ENCODE results near the gene SIPA1L3. TPM values are rescaled to one million over a fixed set of nuclear protein-coding genes. Genes with fewer than 3 reads are reported as not detected.

SIPA1L3 gene
- total RNA-seq, 2 experiments from 2014 or later, result 15.5 to 17.7 TPM

DNA sequence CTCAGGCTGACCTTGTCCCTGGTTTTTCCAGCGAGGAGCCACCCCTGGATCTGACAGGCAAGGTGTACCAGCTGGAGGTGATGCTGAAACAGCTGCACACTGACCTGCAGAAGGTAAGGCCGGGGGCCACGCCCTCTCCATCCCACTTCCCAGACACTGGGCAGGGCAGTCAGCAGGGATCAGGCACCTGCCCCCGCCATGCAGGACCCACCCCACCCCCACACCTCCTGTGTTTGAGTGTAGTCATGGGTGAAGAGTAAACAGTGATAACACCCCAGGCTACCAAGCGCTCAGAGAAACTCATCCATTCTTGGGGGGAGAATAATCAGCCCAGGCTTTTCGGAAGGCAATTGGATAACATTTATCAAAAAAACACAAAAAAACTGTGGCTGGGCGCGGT lies 297.1 kb downstream of the SIPA1L3 start:
- peaks cover 37% of the 10 kb centered on the region for H3K36me3 Mint-ChIP-seq (ENCODE audit: low read depth)
- TF ChIP-seq, protein P1, sequence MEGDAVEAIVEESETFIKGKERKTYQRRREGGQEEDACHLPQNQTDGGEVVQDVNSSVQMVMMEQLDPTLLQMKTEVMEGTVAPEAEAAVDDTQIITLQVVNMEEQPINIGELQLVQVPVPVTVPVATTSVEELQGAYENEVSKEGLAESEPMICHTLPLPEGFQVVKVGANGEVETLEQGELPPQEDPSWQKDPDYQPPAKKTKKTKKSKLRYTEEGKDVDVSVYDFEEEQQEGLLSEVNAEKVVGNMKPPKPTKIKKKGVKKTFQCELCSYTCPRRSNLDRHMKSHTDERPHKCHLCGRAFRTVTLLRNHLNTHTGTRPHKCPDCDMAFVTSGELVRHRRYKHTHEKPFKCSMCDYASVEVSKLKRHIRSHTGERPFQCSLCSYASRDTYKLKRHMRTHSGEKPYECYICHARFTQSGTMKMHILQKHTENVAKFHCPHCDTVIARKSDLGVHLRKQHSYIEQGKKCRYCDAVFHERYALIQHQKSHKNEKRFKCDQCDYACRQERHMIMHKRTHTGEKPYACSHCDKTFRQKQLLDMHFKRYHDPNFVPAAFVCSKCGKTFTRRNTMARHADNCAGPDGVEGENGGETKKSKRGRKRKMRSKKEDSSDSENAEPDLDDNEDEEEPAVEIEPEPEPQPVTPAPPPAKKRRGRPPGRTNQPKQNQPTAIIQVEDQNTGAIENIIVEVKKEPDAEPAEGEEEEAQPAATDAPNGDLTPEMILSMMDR (IDR thresholded peaks at IDR 0.05), result no peak
- CTCF ChIA-PET, result no interaction called here

DNA sequence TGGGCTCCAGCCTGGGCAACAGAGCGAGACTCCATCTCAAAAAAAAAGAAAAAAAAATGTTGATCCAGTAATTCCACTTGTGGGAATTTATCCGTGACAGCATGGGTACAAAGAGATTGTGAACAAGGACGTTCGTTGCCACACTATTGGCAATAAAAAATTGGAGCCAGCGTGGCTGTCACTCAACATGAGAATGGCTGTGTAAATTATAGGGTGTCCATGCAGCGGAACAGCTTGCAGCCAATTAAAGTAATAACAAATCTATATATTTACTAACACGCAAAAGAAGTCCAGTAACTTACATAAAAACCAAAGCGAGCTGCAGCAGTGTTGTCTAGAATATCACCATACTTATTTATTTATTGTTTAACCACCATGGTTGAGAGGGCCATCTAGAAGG lies 297.7 kb downstream of the SIPA1L3 start:
- Histone ChIP-seq H3K27me3 (ENCODE audit: control insufficient read depth in 1 of 2, insufficient read depth in 2 of 2, low read length in 2 of 2) (peaks cover 11 to 18% of the 10 kb centered on the region in 2 experiments), H3K9me3 (ENCODE audit: control insufficient read depth in 1 of 2, insufficient read depth in 1 of 2, low read length in 2 of 2) (peaks cover 0 to 7% of the 10 kb centered on the region in 2 experiments), H3K4me1 (ENCODE audit: insufficient read depth, low read length) (no peaks in the 10 kb centered on the region), H3K27ac (ENCODE audit: low read depth in 1 of 2, low read length in 2 of 2) (no peak overlapping the region), H3K4me3 (ENCODE audit: low read length) (no peak overlapping the region), H3K36me3 (ENCODE audit: insufficient read depth, low read length) (peaks cover 6% of the 10 kb centered on the region)
- intact Hi-C loops (cut with DNase I, micrococcal nuclease), result no loop called here
- ChIA-PET POLR2A (no interaction called here), CTCF (no interaction called here)
- peaks cover 38% of the 10 kb centered on the region for H3K36me3 Mint-ChIP-seq (ENCODE audit: low read depth)
- H3K9me3 Mint-ChIP-seq, result no peaks in the 10 kb centered on the region
- no peak for ATAC-seq (ENCODE audit: poor library complexity)
- no peak overlapping the region for H3K4me3 Mint-ChIP-seq
- TF ChIP-seq, protein P1 (IDR thresholded peaks at IDR 0.05), result no peak
- no peak overlapping the region for H3K27ac Mint-ChIP-seq
- peaks cover 2% of the 10 kb centered on the region for H3K4me1 Mint-ChIP-seq (ENCODE audit: low read depth)
- DNase-seq, result no peak
- H3K27me3 Mint-ChIP-seq, result peaks cover 14% of the 10 kb centered on the region

More for the DNA sequence above, 297.1 kb downstream of the SIPA1L3 start:
- H3K4me1 Mint-ChIP-seq (ENCODE audit: low read depth), result no peaks in the 10 kb centered on the region
- DNase-seq, result no peak
- H3K36me3 ChIP-seq (ENCODE audit: insufficient read depth, low read length), result peaks cover 6% of the 10 kb centered on the region
- no peak overlapping the region for H3K27ac ChIP-seq (ENCODE audit: low read depth in 1 of 2, low read length in 2 of 2)
- peaks cover 4 to 12% of the 10 kb centered on the region in 2 experiments for H3K27me3 ChIP-seq (ENCODE audit: control insufficient read depth in 1 of 2, insufficient read depth in 2 of 2, low read length in 2 of 2)
- H3K9me3 Mint-ChIP-seq, result no peaks in the 10 kb centered on the region
- H3K27me3 Mint-ChIP-seq, result peaks cover 8% of the 10 kb centered on the region
- H3K4me1 ChIP-seq (ENCODE audit: insufficient read depth, low read length), result no peaks in the 10 kb centered on the region
- H3K4me3 ChIP-seq (ENCODE audit: low read length), result no peak overlapping the region
- POLR2A ChIA-PET, result no interaction called here
- H3K4me3 Mint-ChIP-seq, result no peak overlapping the region
- no peak overlapping the region for H3K27ac Mint-ChIP-seq
- intact Hi-C loops (cut with DNase I, micrococcal nuclease), result no loop called here
- peaks cover 0 to 7% of the 10 kb centered on the region in 2 experiments for H3K9me3 ChIP-seq (ENCODE audit: control insufficient read depth in 1 of 2, insufficient read depth in 1 of 2, low read length in 2 of 2)
- ATAC-seq (ENCODE audit: poor library complexity), result no peak

DNA sequence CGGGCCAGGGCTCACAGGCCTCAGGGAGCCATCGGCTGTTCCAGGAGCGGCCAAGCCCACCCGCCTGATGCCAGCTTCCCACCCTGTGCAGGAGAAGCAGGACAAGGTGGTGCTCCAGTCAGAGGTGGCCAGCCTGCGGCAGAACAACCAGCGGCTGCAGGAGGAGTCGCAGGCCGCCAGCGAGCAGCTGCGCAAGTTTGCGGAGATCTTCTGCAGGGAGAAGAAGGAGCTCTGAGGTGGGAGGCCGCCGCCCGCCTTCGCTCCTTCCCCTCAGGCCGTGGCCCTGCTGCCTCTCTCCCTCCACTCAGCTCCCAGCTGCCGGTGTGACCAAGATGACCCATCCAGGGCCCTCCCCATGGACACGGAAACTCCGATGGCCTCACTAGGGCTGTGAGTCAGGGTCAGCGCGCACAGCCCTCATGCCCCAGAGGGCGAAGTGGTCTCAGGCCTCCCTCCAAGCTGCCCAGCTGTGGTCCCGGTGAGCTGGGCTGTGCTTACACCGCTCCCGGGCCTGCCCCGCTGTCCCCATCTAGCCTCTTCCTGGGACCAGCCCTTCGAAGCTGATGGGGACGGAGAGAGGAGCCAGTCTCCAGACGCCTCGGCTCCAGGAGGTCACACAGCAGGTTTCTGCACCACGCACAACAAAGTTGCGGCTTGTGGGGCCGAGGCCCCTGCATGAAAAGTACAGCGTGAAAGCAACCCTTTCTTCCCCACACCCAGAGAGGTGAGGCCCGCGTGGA lies 299.2 kb downstream of the SIPA1L3 start:
- ChIA-PET POLR2A (no interaction called here), CTCF (no interaction called here)
- H3K4me3 Mint-ChIP-seq, result no peak overlapping the region
- Histone ChIP-seq H3K27ac (ENCODE audit: low read depth in 1 of 2, low read length in 2 of 2) (no peak overlapping the region), H3K36me3 (ENCODE audit: insufficient read depth, low read length) (peaks cover 6% of the 10 kb centered on the region), H3K9me3 (ENCODE audit: control insufficient read depth in 1 of 2, insufficient read depth in 1 of 2, low read length in 2 of 2) (peaks cover 0 to 7% of the 10 kb centered on the region in 2 experiments), H3K4me3 (ENCODE audit: low read length) (no peak overlapping the region), H3K27me3 (ENCODE audit: control insufficient read depth in 1 of 2, insufficient read depth in 2 of 2, low read length in 2 of 2) (peaks cover 25 to 29% of the 10 kb centered on the region in 2 experiments), H3K4me1 (ENCODE audit: insufficient read depth, low read length) (peaks cover 10% of the 10 kb centered on the region)
- TF ChIP-seq, protein P1 (IDR thresholded peaks at IDR 0.05), result no peak
- H3K9me3 Mint-ChIP-seq, result no peaks in the 10 kb centered on the region
- peaks cover 28% of the 10 kb centered on the region for H3K27me3 Mint-ChIP-seq
- DNase-seq (no peak), ATAC-seq (ENCODE audit: poor library complexity) (no peak)
- H3K27ac Mint-ChIP-seq, result no peak overlapping the region
- peaks cover 43% of the 10 kb centered on the region for H3K36me3 Mint-ChIP-seq (ENCODE audit: low read depth)
- H3K4me1 Mint-ChIP-seq (ENCODE audit: low read depth), result peaks cover 9% of the 10 kb centered on the region
- intact Hi-C loops (cut with DNase I, micrococcal nuclease), result no loop called here
